Effector CD4-positive, alpha-beta T cell (primary cell): Measurements from ENCODE around the gene EML3.
"Not testable (repeated sequence)": the region's sequence is repeated elsewhere in the genome, so short reads cannot be mapped to it uniquely, and the experiment has no call there.

Source experiments
- DNase-seq: peaks from one replicate; pipeline ENCODE4 v3.0.0-alpha.2; 2020

Gene EML3

DNA sequence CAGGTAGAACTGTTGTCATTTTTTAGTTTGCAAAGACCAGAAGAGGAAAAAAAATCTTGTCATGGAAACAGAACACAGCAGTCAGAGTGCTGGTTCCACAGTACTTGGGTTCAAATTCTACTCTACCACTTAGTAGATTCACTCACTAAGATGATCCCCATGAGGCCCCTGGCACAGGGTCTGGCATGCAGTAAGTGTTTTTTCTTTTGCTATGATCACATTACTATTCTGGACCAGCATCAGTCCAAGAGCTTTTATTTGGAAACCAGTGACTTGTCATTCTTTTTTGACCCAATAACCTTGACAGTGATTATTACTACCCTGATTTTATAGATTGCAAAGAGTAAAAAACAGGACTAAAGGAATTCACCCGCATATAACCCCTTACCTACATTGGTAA lies 43.0 kb downstream of the EML3 start:
- no peak for DNase-seq

DNA sequence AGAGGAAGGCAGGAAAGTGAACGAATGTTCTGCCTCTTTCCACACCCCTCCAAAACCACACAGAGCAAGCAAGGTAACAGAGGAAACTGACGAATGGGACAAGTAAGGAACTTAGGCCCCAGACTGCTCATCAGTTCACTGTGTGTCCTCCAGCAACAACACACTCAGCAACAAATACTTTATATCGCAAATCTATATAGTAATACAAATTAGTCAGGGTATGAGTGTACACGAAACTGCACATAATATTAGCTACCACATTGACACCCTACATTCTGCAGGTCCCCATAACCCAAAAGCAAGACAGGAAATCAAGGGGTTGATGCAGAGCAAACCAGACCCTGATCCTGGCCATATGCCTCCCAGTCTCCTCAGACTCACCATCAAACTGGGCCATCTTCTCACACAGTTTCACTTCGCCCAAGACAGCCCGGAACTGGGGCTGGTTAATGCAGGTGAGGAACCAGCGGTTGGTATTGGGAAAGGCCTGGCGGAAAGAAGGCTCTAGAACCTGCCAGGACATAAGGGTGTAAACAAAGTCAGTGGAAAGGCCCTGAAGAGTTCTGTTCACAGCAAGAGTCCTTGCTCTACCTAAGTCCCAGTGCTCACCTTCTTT lies 45.4 kb downstream of the EML3 start:
- no peak for DNase-seq

DNA sequence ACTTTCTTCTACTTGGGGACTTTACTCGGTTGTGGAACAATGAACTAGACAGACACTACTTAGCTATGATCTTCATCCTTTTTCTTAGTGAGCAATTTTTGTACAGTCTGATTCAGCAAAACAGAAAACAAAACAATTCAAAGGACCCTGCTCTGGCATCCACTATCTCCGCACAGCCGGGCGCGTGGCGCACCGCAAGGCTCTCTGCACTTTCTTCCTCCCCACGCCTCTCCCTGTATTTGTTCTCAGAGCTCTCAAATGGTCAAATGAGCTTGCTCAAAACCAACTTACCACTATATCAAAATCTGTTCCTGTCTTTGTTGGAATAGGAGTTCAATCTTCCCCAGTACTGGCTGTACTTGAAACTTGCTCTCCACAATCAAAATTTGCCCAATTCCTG lies 46.3 kb downstream of the EML3 start:
- no peak for DNase-seq

DNA sequence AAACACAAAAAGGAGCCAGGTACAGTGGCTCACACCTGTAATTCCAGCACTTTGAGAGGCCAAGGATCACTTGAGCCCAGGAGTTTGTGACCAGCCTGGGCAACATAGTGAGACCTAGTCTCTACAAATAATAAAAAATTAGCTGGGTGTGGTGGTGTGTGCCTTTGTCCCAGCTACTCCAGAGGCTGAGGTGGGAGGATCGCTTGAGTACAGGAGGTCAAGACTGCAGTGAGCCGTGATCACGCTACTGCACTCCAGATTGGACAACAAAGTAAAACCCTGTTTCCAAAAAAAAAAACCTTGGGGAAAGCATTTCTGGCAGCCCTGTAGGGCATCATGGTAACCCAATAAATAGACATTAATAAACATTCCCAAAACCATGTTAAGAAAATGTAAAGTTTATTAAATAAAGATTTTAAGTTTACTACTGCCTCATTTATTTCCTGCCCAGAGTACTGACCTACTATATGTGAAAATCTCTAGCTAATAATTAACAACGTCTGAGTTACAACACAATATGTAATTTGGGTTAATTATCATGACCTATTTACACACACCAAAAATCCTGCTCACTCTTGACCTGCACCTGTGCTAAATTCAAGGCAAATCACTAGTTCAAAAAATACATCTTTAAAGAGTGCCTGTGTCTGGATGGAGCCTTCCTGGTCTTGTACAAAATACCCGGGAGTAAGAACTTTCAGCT lies 47.3 kb downstream of the EML3 start:
- no peak for DNase-seq

DNA sequence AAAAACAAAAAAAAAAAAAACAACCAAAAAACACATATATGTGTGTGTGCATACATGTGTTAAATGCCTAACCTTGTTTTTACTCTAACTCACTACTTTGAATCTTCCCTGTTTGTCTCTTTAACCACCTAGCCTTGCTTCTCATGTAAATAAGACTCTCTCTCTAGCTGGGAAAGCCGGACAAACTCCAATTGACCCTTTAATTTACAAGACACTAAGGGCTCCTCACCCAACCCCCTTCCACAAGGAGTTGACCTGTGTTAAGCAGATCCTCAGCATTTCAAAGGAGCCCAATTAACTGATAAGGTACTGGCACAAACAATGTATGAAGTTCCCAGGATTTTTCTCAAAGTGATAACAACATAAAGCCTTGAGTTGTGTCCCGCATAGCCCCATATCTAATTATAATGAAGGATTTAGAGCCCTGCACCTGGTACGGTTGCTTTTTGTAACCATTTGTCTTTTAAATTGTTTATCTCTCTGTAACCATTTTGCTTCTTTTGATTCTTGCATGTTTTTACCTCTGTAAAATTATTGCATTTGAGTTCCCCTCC lies 50.8 kb downstream of the EML3 start:
- DNase-seq: not testable (repeated sequence)

DNA sequence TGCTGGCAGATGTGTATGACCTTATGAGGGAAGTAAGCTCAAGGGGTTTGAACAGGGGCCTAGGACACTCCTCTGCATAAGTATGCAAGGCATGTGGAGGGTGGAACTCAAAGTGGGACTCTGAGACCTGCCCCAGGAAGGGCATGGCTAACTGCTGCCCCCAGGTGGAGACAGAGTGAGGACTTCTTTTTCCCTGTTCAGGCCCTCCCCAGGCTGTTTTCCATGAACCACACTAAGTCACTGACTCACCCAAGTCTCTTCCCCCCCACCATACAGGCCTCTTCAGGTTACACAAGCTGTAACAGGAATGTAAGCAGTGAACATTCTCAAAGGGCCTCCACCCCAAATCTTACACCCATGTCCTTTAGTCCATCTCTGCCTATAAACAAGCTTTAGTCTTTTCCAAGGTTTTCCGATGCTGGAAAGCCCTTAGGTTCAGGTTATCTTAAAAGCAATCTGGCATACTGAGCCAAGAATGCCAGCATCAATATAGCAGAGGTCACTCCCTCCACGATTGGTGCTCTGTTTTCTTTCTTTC lies 51.9 kb downstream of the EML3 start:
- peak; percentile 80 for DNase-seq

DNA sequence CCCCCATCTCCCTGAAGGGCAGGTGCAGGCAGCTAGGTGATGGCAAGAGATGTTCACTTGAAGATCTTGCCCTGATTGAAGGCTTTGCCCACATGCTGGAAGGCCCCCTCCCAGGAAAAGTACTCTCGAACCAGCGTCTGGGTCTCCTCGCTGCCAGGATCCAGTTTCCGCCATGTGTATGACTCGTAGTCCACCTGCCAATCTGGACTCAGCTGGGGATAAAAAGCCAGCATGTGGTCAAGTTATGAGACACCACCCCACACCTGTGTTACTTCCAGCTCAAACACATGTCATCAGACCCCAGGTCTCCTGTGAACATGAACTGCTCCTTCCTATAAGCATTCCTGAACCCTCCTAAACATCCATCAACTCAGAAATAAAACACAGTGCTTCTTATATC lies 52.9 kb downstream of the EML3 start:
- not testable (repeated sequence) for DNase-seq

DNA sequence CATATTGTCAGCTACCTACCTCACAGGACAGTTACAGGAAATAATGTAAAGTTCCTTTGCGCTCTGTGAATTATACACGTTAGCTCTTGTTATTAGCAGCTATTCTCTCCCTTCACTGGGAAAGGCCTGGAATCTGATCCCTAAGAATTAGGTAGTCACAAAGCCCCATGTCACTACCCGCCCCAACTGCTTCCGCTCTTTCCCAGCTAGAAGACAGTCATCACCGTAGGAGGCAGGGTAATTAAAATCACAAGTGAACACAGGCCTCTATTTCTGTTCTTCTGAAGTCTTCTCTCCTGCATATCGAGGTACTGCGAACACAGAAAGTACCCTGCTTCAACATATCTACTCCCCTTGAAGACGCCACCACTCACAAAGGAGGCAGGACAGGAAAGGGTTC lies 53.4 kb downstream of the EML3 start:
- no peak for DNase-seq

DNA sequence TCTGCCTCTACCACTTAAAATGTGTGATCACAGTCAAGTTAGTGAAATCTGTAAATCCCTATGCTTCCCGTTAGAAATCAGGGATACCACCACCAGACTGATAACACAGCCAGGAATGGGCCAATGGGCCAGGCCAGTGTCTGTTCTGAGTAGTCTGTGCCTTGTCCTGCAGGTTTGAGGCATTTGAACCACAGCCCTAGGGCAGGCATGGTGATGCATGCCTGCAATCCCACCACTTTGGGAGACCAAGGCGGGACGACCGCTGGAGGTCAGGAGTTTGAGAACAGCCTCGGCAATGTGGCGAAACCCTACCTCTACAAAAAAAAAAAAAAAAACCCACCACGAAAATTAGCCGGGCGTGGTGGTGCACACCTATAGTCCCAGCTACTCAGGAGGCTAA lies 53.9 kb downstream of the EML3 start:
- no peak for DNase-seq

DNA sequence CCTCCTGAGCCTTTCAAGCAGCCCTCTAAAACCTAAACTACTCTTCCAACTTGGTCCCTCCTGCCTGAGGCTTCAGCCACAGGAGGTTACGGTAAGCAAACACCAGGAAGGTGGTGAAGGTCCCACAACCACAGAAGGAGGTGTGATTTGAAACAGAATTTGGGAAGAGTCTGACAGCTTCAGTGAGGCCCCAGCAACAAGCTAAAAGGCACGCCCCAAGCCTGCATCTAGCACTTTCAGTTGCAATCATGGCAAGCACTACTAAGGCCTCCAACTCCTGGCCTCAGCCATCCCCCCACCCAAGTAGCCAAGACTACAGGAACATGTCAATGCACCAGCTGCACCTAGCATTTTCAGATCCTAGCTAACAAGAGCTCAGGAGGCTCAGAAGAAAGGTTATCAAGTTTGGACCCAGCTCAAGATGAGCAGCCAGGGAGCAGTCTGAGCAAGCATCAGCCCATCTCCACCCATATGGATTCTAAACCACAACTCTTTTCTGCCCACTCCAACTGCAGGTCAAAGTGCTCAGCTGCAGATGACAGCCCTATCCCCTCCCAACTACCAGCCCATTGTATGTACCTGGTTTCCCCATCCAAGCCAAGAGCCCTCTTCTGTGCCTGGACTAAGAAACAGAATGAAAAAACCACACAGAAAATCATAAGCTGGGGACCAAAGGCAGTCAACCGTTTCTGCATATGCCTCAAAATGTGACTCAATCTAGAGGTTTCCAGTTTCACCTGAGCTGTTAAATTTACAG lies 55.5 kb downstream of the EML3 start:
- DNase-seq: peak; percentile 40

DNA sequence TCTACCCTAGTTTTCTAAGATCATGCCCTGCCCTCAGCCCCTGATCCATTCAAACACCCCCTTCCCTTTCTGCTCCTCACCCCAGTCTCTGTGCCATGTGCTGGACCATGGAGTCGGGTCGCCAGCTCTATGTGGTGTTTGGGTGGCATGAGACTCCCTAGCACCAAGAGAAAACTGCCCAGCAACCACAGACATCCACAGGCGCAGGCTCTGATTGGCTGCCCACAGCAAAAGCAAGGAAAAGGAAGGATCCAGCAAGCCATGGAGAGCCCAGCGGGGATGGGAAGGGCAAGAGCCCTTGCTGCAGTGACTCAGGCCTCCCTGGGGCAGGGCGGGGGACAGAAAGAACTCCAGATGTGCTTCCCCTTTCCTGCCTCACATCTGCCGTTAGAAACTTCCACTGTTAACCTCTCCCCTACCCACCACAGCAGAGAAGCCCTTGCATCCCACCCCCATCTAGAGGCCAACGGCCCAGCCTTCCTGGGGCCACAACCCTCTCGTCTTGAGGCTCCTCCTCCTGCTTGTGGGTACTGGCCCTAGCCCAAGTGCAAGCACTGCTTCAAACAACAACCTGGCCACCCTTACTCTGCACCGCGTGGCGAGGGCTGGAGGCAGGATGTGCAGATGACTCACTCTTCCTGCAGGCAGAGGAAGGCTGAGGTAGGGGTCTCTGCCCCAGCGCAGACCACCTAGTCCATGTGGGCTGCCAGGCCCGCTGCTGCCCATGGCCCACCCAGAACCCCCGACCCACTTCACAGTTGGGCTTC lies 56.3 kb downstream of the EML3 start:
- DNase-seq: peak; percentile 76

DNA sequence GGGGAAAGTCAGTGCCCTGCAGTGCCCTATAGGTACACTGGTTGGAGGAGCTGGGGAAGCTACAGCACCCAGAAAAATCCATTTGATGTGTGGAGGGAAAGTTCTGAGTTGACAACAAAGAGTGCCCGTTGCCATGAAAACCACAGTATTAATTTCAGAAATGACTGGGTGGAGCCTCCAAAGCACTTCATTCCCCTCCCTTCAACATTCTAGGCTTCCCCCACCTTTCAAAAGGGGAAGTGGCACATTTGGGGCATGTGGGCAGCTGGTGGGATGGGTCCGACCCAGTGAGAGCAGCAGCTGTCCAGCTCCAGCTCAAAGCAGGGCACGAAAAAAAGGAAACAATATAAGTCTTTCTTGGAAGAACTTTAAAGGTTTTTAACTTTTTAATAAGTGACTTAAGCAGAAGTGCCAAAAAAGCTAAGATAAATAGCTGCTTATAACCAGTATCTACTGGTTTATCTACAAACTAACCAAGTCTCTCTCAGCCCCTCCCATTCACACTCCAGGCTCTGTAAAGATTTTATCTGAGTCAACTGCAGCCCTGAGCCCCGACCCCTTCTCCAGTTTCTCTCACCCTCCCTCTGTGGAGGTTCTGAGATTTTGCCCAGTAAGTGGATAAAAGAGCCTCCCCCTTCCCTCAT lies 57.0 kb downstream of the EML3 start:
- peak; percentile 74 for DNase-seq

DNA sequence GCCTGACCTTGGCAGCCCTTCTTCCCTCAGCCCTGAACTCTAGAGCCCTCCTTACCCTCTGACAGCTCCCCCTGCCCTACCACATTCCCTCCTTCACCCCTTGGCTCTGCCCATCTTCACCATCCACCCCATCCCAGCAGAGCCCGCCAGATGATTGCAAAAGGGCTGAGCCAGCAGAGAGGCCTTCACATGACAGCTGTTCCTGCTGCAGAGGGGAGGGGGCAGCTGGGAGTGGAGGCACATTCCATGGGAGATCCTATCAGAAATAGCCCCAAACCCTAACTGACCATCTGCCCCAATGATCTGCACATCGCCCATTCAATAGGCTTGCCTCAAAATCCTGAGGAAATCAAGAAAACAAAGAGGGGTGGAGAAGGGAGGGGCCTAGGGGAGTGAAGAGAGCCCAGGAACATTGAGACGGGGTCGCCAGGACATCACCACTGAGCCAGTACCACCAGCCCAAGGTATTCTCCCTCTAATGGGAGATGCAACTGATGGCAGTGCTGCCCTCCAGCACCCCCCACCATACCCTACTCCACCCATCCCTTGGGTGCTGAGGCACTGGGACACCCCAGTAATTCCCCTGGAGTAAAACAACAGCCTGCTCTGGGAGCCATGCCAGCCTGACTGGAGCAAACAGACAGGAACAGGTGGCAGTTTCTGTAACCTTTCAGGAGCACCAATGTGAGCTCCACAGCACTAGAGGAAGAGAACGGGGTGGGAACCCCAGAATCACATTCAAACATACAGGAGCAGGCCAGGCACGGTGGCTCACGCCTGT lies 58.0 kb downstream of the EML3 start:
- DNase-seq: no peak

DNA sequence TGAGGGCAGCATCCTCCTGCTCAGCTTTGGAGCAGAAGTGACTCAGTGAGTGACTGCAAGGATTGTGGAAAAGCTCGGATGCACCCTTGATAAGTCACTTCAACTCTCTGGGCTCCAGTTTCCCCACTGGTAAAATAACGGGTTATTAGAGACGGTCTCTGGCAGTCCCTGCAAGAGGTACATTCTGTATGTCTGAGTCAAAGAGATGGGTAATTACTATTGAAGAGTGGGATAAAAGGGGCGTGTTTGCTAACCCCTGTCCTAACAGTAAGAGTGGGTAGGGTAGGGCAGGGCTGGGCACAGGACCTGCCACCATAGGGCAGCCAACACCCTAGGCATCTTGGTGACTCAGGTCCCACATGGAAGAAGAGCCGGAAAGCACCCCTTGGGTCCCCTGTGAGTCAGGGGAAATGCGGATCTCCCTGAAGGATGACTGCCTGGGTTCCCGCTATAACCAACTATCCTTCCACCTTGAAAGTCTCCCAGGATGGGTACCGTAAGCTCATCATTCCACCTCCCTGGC lies 58.7 kb downstream of the EML3 start:
- DNase-seq: no peak

DNA sequence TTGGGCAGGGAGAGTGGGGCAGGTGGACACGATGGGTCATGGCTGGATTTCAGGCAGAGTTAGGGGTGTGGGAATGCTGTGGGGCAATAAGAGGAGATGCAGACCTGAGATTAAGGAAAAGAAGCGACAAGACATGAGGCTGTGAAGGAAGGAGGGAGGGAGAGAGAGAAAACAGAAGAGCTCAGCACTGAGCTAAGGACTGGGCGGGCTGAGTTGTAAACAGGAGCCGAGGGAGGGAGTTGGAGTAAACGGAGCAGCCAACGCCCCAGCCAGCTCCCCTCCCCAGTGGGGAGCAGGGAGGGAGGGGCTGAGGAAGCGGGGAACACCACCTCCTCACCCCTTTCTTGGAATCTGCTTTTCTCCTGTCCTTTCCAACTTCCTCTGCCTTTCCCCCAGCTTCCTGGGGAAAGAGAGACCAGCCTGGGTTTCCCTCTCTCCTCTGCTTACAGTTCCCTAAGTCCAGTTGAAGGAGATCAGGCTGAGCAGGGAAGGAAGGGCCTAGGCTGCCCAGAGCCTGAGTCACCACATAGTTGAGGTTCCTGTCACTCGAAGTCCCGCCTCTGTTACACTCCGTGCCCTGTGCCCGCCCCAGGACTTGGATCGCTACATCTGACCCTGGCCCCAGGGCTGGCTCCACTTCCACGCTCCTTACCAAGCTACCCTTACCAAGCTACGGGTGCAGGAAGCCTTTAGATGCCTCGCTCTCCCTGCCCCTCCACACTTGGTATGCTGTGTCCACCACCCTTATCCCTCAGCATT lies 59.3 kb downstream of the EML3 start:
- DNase-seq: peak; percentile 58

DNA sequence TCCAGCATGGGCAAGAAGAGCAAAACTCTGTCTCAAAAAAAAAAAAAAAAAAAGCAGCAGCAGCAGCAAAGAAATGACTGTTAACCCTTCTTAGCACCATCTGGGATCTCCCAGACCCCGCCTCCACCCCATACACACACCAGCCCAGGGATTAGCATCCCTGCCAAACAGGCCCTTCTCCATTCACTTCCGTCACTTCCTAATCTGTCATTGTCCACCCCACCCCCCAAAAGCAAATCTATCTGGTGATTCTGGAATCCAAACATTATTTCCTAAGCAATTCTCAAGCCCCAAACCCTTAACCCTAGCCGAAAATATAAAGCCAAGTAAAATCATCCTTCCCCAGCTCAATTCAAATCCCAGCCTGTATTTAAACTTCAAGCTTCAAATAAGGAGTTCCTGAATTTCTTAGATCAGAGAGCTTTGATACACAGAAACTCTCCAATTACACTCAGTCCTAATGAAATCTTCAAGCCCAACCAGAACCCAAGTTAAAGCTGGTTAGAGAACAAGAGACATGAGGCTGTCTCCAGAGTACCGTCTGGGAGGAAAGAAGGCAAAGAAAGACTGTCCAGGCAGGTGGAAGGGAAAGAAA lies 60.0 kb downstream of the EML3 start:
- DNase-seq: no peak
